UCSD-AML1 (cell line): ENCODE data around the gene ST6GAL2.

Source experiments
- DNase-seq: peaks from one replicate; lab custom pipeline; 2025; ENCODE audit not compliant: unreplicated experiment; lab: John Stamatoyannopoulos, UW

ST6GAL2 gene, protein sequence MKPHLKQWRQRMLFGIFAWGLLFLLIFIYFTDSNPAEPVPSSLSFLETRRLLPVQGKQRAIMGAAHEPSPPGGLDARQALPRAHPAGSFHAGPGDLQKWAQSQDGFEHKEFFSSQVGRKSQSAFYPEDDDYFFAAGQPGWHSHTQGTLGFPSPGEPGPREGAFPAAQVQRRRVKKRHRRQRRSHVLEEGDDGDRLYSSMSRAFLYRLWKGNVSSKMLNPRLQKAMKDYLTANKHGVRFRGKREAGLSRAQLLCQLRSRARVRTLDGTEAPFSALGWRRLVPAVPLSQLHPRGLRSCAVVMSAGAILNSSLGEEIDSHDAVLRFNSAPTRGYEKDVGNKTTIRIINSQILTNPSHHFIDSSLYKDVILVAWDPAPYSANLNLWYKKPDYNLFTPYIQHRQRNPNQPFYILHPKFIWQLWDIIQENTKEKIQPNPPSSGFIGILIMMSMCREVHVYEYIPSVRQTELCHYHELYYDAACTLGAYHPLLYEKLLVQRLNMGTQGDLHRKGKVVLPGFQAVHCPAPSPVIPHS

DNA sequence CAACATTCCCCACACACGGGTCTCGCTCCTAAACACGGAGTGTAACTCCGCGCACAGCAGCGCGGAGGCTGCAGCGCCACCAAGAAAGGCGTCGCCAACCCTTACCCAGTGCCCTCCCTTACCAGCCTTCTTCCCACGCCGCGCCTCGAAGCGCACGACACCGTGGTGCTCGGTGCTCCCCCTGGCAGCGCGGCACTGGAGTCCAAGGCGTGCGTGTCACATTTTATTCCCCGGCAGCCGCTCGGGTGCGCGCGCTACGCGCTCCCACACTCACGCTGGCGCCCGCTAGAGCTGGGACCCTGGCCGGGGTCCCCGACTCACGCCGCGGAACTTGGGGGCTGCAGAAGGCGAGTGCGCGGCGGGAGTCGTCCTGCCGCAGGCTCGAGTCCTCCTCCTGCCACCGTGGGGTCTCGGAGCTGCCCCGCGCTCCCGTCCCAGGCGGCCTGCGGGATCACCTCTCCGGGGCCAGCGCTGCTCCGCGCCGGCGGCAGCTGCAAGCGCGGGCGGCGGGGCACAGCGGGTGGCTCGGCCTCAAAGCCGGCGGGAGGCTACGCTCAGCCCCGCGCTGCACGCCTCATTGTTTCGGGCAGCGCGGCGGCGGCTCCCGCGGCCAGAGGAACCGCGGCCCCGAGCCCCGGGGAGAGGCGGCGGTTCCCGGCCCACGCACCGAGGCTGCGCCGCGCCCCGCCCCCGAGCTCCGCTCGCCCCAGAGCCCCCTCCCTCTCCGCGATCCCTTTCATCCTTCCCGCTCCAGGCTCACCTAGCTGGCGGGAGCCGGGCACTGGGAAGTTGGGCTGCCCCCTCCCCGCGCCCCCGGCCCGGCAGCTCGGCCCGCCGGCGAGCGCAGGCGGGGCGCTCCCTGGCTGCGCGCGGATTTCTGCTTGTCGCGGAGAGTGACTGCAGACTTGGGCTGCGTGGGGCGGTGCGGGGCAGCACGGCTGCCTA, at the start of gene ST6GAL2:
Gene ST6GAL2 (minus strand): TSS at position 197 of the 945 bp plus-strand sequence. CDS start 42,190 bp downstream, outside the sequence.
- DNase-seq = no peak

DNA sequence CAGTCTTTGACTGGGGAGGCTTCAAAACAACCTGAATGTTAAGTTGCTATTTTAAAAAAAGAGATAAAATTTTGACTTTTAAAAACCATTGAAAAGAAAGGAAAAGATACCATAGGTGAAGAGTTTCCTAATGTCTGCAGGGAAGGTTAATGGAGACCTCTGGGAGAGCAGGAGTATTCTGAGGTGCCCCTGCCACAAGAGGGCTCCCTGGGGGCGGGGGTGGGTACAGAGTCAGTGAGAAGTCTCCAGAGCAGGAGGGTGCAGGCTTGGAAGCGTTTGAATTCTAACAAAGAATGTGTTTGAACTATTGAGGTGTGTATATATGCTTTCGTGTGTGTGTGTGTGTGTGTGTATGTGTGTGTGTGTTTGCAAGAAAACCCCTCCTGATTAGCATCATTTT, 46.7 kb upstream of the ST6GAL2 start:
- no peak for DNase-seq

DNA sequence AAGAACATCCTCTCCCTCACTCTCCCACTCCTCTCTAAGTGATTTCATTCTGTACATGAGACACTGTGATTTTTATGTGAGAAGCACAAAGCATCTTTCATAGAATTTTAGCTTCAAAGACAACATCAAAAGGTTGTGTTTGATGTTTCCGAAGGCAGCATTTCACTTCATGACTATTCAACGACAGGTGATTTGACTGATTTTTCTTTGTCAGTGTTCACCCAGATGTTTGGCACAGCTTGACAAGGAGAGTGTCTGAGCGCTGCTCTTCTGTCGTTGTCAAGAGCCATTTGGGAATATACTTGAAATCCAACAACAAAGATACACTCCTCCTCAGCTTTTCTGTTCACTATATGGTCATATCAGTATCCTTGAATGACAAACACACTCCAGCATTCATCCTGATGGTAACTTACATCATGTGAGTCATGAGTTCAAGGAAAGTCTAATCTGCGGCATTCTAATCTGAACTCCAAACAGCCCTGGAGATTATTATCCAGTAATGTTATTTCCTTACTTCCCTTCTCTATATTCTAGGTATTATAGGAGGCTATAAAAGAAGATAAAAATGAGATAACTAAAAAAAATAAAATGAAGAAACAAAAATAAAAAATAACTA, 45.9 kb upstream of the ST6GAL2 start:
- no peak for DNase-seq

DNA sequence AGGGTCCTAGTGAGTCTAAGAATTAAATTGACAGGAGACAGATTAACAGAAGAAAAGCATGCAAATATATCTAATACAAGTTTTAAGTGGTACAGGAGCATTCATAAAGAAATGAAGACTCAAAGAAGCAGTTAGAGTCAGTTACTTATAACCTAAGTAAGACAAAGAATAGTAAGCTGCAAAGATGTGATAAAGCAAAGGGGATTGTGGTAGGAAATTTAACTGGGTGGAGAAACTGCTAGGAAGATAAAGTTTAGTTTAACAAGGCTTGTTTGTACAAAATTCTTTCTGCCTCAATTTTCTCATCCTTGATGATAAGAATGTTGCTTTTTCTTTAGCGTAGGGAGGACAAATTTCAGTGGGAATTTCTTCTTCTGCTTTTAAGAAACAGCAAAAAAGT, 35.5 kb upstream of the ST6GAL2 start:
- DNase-seq = no peak

DNA sequence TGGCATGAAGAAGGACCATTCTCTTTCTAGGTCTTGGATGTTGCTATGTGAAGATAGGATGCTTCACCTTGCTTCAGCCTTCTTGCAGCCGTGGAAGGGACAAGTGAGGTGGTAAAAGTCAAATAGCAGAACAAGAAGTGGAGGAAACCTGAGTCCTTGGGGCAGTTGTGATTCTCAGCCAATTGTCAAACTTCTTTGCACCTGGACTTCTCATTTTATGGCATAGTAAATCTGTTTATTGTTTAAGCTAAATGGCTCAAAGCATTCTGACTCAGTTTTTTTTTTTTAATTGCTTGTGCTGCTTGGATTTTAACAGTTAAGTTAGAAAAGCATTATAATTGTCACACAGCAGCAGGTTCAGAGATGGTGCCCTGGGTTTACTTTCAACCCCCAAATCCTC, 33.0 kb upstream of the ST6GAL2 start:
- DNase-seq = no peak

DNA sequence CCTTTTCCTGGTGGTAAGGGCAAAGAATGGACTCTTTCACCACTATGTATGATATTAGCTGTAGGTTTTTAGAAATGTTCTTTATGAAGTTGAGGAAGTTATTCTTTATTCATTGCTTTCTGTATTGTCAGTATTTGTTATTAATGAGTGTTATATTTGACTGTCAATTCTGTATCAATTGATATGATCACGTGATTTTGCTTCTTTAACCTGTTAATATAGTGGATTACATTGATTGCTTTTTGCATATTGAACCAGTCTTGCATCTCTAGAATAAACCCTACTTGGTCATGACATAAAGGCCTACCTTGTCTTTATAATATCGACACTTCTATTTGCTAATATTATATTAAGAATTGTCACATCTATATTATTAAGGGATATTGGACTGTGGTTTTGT, 18.3 kb upstream of the ST6GAL2 start:
- no peak for DNase-seq

DNA sequence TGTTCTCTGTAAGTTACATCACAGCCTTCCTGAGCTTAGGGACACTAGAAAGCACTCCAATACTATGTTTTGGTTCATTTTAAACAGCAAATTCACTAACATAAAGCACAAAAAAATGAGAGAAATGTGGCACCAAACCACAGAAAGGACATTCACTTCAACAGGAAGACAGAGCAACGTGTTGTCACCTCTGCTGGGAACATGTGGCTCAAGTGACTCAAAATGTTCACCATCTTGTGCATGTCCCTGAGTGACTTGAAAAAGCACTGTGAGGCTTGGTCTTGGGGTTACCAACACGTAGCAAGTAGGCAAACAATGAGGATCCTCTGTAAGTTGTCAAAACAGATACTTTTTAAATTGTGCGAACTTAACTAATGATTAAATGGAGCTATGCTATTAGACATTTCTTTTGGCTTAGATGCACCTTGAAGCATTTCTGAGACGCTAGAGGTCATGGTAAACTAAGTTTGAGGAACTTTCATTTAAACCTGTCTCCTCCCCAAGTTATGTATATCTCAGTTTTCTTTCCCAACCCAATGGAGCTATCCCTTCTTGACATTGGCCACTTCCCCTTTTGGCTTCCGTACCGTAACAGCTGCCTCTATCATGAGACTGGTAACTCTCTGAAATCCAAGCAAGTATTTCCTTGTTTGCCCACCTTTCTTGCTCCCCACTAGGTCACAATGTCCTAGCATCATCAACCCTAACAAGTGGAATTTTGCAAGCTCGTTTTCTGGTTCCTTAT, 14.0 kb upstream of the ST6GAL2 start:
- DNase-seq = no peak

DNA sequence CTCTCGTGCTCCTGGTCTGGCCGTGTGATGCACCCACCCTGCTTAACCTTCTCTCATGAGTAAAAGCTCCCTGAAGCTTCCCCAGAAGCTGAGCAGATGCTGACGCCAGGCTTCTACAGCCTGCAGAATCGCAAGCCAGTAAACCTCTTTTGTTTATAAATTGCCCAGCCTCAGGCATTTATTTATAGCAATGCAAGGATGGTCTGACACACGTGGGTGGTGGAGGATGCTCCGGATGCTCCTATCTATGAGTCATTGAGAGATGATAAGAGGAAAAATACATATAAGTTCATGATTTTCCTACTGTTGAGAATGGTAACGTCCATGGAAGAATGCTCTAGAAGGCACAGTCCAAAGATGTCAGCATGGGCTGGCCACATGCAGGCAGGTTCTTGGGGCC, 8.6 kb upstream of the ST6GAL2 start:
- no peak for DNase-seq

DNA sequence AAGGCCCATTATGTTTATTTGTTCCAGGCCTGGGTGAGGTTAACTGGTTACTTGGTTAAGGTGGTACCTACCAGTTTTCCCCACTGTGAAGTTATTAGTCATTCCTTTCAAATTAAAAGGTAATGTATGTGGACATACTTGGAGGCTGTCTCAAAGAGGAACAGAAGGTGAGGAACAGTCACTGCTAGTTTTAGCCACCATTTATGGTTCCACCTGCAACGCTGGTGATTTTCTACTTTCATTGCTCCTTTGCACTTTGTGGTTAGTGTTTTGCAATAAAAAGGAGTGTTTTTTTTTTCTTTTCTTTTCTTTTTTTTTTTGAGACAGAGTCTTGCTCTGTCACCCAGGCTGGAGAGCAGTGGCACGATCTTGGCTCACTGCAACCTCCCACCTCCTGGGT, 6.1 kb upstream of the ST6GAL2 start:
- no peak for DNase-seq

DNA sequence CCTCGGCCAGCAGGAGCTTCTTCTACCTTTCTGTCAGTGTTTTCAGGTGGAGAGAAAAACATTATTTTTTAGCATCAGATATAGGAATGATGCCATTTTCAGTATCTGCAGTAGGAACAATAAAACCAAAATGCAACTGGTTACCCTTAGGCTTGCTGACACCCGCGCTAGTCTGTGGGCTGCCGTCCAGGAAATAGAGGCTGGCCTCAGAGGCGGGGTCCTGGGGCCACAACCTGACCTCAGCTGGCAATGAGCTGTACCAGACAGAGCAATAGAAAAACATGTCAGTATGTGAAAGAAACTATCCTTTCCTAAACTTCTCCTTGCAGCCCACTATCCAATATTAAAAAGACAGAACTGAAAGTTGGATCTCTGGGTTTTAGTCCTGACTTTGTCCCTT, 4.6 kb upstream of the ST6GAL2 start:
- no peak for DNase-seq

DNA sequence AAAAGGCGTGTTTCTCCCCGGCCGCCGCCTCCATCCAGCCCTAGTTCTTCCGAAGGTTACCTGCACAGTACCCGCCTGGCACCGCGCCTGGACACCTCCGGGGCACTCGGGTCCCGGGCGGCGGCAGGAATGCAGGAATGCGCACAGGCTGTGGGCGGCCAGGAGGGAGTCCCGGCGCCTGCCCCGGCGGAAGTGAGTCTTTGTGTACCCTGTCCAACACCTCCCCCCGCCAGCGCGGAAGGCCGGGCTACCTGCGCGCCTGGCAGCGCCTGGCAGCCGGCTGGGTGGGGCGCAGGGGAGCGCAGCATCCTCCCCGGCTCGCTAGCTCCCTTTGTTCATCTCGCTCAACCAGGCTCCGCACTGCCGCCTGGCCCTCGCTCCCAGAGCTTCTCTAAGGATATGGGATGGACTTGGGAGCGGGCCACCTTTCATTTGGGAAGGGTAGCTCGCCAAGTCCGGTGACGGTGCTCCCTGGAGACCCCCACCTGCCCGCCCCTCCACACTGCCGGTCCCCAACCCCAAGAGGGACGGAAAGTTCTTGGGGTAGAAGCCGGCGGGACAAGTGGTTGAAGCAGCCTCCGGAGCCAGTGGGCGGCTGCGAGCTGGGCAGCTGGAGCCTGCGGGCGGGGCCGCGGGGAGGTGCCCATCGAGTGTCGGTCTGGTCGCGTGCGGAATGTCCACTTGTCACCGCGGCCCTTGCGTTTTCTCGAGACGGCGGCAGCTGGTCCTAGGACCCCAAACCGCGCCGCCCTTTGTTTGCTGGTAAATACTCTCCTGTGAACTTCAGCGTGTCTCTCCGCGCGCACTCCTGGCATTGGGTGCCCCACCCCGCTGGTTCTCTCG, 1.2 kb upstream of the ST6GAL2 start:
- DNase-seq = no peak

DNA sequence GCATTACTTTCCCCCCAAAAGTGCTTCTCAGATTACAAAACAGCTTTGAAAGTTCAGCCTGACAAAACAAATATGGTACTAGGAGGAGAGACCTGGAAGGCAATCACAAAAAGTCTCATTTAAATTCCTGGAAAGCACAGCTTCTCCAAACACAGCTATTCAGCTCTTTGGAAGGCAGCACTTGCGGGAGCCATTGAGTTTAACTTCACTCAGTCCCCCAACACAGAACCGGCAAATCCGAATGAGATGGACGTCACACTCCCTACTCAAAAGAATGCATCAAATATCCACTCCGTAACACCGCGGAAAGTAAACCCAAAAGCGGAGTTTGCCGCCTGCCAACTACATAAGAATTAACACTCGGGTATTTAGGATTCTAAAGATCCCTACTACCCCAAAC, 638 bp downstream of the ST6GAL2 start:
- no peak for DNase-seq

DNA sequence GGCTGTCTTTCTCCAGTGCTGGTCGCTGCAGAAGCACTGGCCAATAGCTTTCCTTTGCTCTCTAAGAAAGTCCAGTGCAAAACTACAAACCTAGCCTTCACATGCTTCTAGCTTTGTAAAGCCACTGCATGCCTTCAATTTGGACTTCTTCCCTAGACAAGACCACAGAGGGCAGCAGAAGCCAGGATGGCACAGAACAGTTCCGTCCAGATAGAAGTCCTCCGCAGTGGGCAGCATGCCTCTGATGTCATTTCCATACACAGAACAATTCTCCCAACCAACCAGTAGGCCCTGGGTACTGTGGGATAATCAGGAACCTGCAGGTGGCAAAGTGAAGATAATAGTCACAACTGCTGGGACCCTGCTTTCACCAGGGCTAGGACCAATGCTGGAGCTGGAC, 3.3 kb downstream of the ST6GAL2 start:
- DNase-seq = no peak

DNA sequence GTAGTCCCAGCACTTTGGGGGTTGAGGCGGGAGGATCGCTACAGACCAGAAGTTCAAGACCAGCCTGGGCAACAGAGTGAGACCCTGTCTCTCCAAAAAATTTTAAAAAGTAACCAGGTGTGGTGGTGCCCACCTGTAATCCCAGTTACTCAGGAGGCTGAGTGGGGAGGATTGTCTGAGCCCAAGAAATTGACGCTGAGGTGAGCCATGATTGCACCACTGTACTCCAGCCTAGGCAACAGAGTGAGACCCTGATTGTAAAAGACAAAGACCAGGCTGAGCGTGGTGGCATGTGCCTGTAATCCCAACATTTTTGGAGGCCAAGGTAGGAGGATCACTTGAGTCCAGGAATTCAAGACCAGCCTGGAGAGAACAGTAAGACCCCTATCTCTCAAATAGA, 7.8 kb downstream of the ST6GAL2 start:
- DNase-seq = no peak

DNA sequence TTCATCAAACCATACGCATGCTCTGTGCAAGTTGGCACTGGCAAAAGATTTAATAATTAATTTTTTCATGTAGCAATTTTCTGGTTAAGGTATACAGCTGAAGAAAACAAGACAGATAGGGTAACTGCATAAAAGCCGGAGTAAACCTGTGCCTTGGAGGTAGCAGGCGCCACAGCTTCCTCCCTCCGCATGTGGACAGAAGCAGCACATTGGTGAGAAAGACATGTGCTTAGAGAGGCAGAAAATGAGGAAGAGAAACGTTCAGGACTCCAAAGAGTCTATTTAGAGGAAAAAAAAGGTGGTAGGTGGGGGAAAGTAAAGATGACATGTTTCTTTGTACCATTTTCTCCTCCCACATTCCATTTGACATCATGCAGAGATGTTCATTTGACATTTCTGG, 9.3 kb downstream of the ST6GAL2 start:
- DNase-seq = no peak

DNA sequence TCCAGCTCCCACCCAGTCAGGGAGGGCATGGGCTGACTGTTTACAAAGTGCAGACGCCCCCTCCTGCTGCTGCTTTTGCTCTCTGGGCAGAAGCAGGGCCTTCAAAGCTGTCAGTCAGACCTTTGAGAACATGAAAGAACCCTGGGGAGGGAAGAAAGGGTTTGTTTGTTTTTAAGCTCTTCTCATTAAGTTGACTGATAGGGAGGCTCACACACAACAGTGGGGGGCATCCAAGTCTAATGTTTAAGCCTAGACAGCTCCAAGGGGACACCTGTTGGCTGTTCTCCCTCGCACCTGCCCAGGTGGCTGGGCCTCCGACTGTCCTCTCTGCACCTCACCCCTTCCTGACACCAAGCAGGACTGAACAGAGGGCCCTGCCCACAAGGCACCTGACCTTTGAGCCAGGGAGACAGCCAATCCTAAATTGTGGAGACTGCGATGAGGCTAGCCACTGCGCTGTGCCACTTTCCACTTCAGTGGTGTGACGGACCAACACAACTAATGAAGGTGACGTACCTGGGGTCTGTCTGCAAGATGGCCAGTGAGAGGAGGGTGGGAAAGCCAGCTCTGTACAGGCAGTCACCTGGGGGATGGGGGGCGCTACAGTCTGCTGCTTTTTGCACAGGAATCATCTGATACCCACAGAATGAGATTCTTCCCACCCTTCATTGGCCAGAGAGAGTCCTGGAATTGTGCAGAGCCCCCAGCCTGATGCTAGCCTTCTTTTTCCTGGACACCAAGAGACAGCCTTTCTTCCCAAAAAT, 16.3 kb downstream of the ST6GAL2 start:
- no peak for DNase-seq

DNA sequence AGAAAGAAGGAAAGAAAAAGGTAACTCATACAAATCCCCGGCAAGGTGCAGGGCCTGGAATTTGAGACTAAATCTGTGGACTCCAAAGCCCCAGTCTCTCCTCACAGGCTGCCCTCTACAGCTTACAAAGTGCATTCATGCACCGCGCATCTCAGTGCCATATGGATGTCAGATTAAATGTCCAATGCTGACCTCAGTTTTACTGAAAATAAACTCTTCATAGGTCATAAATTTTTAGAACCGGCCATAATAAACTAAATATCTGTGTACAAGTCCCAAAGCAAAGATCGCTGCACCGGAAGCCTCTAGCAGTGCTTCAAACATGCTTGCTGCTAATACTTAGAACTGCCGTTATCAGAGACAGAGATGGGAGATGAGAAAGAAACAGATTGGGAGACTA, 17.7 kb downstream of the ST6GAL2 start:
- DNase-seq = no peak

DNA sequence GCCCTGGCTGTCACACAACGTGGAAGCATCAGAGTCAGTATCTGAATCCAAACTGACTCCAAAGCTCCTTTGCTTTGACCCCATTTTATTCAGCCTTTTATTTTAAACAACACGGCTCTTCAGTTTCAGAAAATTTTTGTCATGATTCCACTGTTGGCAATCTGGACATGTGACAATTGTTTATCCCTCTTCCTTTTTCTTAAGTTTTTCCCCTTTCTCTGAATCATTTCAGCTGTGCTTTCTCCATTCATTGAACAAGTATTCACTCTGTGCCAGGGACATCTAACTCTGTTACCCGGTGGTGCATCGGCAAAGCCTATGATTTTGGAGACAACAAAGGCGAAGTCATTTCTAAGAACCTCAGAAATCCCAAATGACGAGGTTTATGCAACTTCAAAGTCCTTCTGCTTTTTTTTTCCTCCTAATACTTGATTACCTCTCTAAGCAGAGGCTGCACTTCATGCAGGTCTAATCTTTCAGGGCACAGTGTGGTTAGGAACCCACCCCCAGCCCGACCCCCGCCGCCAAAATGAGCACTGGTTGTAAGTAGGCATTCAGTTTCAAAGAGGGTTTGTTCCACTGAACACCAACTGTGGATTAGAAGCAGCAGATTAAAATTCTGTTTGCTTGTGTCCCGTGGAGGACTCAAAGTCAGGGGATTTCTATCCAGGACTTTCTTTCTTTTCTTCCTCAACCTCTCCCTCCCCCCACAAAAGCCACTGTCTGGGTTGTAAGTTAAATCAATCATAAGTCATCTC, 18.6 kb downstream of the ST6GAL2 start:
- no peak for DNase-seq
